Dendritic cell treated with granulocyte-macrophage colony-stimulating factor and Interleukin-4, amounts not matched to agents 40 ng/mL and 50 ng/mL, for 4 days (primary cell): ENCODE measurements around the gene BANF2.
"Not testable (repeated sequence)": the region's sequence is repeated elsewhere in the genome, so short reads cannot be mapped to it uniquely, and the experiment has no call there.

ENCODE experiments used
- H3K27ac Mint-ChIP-seq: one replicate; pipeline ENCODE4 v1.8.0; 2022; ENCODE audit warnings: mild to moderate bottlenecking, mixed read lengths
- H3K27me3 Mint-ChIP-seq: one replicate; pipeline ENCODE4 v1.8.0; 2022; ENCODE audit warnings: mild to moderate bottlenecking, mixed read lengths
- H3K36me3 Mint-ChIP-seq: one replicate; pipeline ENCODE4 v1.8.0; 2022; ENCODE audit warnings: low read depth, mixed read lengths
- H3K4me1 Mint-ChIP-seq: one replicate; pipeline ENCODE4 v1.8.0; 2022; ENCODE audit warnings: low read depth, mixed read lengths
- H3K4me3 Mint-ChIP-seq: one replicate; pipeline ENCODE4 v1.8.0; 2022; ENCODE audit warnings: mild to moderate bottlenecking, moderate library complexity, mixed read lengths
- H3K9me3 Mint-ChIP-seq: one replicate; pipeline ENCODE4 v1.8.0; 2022; ENCODE audit warnings: mixed read lengths
- intact Hi-C: fragments of 100-400 bp; cut with micrococcal nuclease; formaldehyde crosslinking; loops from one replicate; pipeline ENCODE4 v1.15.0; 2022

Gene BANF2

GRCh38 chr20:17771206-17772004, 71.6 kb downstream of the BANF2 start:
- no peaks in the 10 kb centered on the region for H3K9me3 Mint-ChIP-seq
- H3K27me3 Mint-ChIP-seq, result no peaks in the 10 kb centered on the region
- peaks cover 5% of the 10 kb centered on the region for H3K4me1 Mint-ChIP-seq
- intact Hi-C loops, result no loop called here
- no peaks in the 10 kb centered on the region for H3K36me3 Mint-ChIP-seq
- no peak overlapping the region for H3K4me3 Mint-ChIP-seq
- no peak overlapping the region for H3K27ac Mint-ChIP-seq

DNA sequence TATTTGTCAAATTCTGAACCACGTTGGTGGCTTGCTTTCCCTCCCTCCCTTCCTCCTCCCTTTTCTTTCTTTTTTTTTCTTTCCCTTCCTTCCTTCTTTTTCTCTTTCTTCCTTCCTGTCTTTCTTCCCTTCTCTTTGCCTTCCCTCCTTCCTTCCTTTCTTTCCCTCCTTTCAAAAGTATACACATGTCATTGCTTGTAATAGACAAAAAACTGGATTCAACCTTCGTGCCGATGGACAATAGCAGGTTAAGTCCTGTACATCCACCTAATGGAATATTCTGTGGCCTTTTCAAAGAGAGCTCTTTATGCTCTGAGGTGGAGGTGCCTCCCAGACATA, 72.2 kb downstream of the BANF2 start:
- Mint-ChIP-seq H3K27ac (no peak overlapping the region), H3K9me3 (no peaks in the 10 kb centered on the region), H3K36me3 (no peaks in the 10 kb centered on the region), H3K4me1 (peaks cover 5% of the 10 kb centered on the region), H3K27me3 (no peaks in the 10 kb centered on the region), H3K4me3 (no peak overlapping the region)
- intact Hi-C loops, result no loop called here

DNA sequence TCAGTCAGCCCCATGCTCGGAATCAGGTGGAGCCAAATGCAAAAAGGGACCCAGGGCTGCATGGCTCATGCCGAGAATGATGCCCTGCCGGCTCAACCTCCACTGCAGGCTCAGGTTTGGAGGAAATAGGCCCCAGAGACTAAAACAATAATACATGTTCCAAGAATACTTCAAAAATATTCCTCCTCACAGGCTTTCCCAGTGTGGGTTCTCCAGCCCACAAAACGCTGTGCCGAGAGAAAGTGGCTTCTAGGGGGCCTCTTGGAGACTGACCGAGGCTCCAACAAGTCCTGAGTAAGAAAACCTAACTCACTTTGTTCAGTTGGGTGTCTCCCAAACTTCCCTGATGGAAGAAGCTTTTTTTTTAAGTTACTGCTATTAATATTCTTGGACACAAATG, 73.9 kb downstream of the BANF2 start:
- Mint-ChIP-seq H3K9me3 (no peaks in the 10 kb centered on the region), H3K27ac (no peak overlapping the region), H3K27me3 (no peaks in the 10 kb centered on the region)

GRCh38 chr20:17775600-17775999, 75.8 kb downstream of the BANF2 start:
- H3K36me3 Mint-ChIP-seq, result no peaks in the 10 kb centered on the region
- no peak overlapping the region for H3K27ac Mint-ChIP-seq
- H3K9me3 Mint-ChIP-seq, result no peaks in the 10 kb centered on the region
- intact Hi-C loops, result no loop called here
- no peaks in the 10 kb centered on the region for H3K27me3 Mint-ChIP-seq
- no peak overlapping the region for H3K4me3 Mint-ChIP-seq
- no peaks in the 10 kb centered on the region for H3K4me1 Mint-ChIP-seq

More for the DNA sequence above, 73.9 kb downstream of the BANF2 start:
- H3K36me3 Mint-ChIP-seq, result no peaks in the 10 kb centered on the region
- intact Hi-C loops, result no loop called here
- no peaks in the 10 kb centered on the region for H3K4me1 Mint-ChIP-seq
- no peak overlapping the region for H3K4me3 Mint-ChIP-seq

- Mint-ChIP-seq H3K4me1 (no peaks in the 10 kb centered on the region), H3K27ac (no peak overlapping the region), H3K36me3 (no peaks in the 10 kb centered on the region)
These were observed 76.8 kb downstream of the BANF2 start for GRCh38 chr20:17776551-17776950.

GRCh38 chr20:17779011-17779410, 79.2 kb downstream of the BANF2 start:
- H3K36me3 Mint-ChIP-seq, H3K27ac Mint-ChIP-seq, intact Hi-C loops, H3K9me3 Mint-ChIP-seq, H3K4me3 Mint-ChIP-seq, H3K27me3 Mint-ChIP-seq, H3K4me1 Mint-ChIP-seq: not testable (repeated sequence)

More at GRCh38 chr20:17776551-17776950, 76.8 kb downstream of the BANF2 start:
- H3K4me3 Mint-ChIP-seq, result no peak overlapping the region
- H3K27me3 Mint-ChIP-seq, result no peaks in the 10 kb centered on the region
- no peaks in the 10 kb centered on the region for H3K9me3 Mint-ChIP-seq
- intact Hi-C loops, result no loop called here

- intact Hi-C loops, result no loop called here
- H3K27ac Mint-ChIP-seq, result no peak overlapping the region
- no peaks in the 10 kb centered on the region for H3K4me1 Mint-ChIP-seq
- no peaks in the 10 kb centered on the region for H3K9me3 Mint-ChIP-seq
- no peaks in the 10 kb centered on the region for H3K27me3 Mint-ChIP-seq
- H3K4me3 Mint-ChIP-seq, result no peak overlapping the region
- no peaks in the 10 kb centered on the region for H3K36me3 Mint-ChIP-seq
These were observed 83.0 kb downstream of the BANF2 start for GRCh38 chr20:17782768-17783167.

DNA sequence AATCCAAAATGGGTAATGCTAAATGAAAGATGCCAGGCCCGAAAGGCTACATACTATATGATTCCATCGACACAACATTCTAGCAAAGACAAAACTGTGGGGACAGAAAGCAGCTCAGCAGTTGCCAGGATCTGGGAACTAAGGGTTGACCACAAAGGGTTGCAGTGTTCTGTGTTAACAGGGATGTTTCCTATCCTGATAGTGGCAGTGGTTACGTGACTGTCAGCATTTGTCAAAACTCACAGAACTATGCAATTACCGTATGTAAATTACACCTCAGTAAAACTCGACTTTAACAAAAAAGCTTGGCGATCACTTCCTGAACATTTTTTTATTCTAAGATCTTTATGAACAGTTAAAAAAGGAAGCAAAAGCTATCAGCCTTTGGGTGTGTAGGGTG, 83.9 kb downstream of the BANF2 start:
- intact Hi-C loops, result no loop called here
- H3K27me3 Mint-ChIP-seq, result no peaks in the 10 kb centered on the region
- H3K36me3 Mint-ChIP-seq, result no peaks in the 10 kb centered on the region
- no peaks in the 10 kb centered on the region for H3K9me3 Mint-ChIP-seq
- H3K27ac Mint-ChIP-seq, result no peak overlapping the region
- H3K4me3 Mint-ChIP-seq, result no peak overlapping the region
- no peaks in the 10 kb centered on the region for H3K4me1 Mint-ChIP-seq

DNA sequence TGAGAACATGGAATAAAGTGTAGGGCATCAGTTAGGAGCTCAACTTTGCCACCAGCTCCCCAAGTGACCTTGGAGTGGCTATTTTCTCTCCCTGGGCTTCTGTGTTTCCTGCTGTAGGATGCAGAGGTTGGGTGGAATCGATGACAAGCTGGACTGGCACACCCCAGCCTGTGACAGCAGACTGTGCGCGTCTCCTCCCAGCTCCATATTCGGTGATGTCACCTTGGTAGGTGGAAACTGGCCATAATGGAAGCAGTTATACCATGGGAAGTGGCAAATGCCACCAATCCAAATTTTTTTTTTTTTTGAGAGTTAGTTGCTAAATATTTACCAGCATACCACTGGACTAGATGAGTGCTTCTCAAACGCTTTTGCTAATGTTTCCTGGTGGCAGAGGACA, 85.2 kb downstream of the BANF2 start:
- Mint-ChIP-seq H3K4me3 (no peak overlapping the region), H3K27ac (no peak overlapping the region), H3K27me3 (no peaks in the 10 kb centered on the region), H3K9me3 (no peaks in the 10 kb centered on the region), H3K36me3 (no peaks in the 10 kb centered on the region), H3K4me1 (no peaks in the 10 kb centered on the region)
- intact Hi-C loops, result no loop called here
